Osteoblast (primary cell): ENCODE data around the gene TNFSF12. TPM values are rescaled to one million over a fixed set of nuclear protein-coding genes. Genes with fewer than 3 reads are reported as not detected.

Experiments
- DNase-seq: peaks from one replicate; pipeline ENCODE4 v3.0.0; 2011; ENCODE audit warnings: low spot score, mixed read lengths; ENCODE audit not compliant: insufficient read length; ENCODE audit errors: missing footprints
- H2AFZ ChIP-seq: 2 replicates; pipeline ENCODE4 v1.6.0; 2011; ENCODE audit warnings: mild to moderate bottlenecking, low read length
- H3K27ac ChIP-seq: 2 replicates; pipeline ENCODE4 v1.5.1; 2011; ENCODE audit warnings: mild to moderate bottlenecking, low read depth, low read length, moderate library complexity
- H3K27me3 ChIP-seq: 2 replicates; pipeline ENCODE4 v1.6.0; 2012; ENCODE audit warnings: mild to moderate bottlenecking, control low read depth, inconsistent platforms, low read length, moderate library complexity; ENCODE audit not compliant: insufficient read depth
- H3K36me3 ChIP-seq: 2 replicates; pipeline ENCODE4 v1.5.1; 2011; ENCODE audit warnings: mild to moderate bottlenecking, low read length, control low read depth, moderate library complexity; ENCODE audit not compliant: insufficient read depth
- H3K4me1 ChIP-seq: 2 replicates; pipeline ENCODE4 v1.5.1; 2011; ENCODE audit warnings: mild to moderate bottlenecking, low read length, control low read depth, moderate library complexity; ENCODE audit not compliant: insufficient read depth
- H3K4me2 ChIP-seq: 2 replicates; pipeline ENCODE4 v1.6.0; 2011; ENCODE audit warnings: mild to moderate bottlenecking, low read length; ENCODE audit not compliant: insufficient read depth
- H3K4me3 ChIP-seq: fragments of 200-600 bp; sonication (generic); 3 replicates; pipeline ENCODE4 v1.5.1; 2012; ENCODE audit warnings: mild to moderate bottlenecking, low read length, inconsistent platforms; ENCODE audit not compliant: insufficient read depth
- H3K79me2 ChIP-seq: 2 replicates; pipeline ENCODE4 v1.6.0; 2012; ENCODE audit warnings: mild to moderate bottlenecking, low read length, control low read depth, inconsistent platforms; ENCODE audit not compliant: insufficient read depth
- H3K9me3 ChIP-seq: 2 replicates; pipeline ENCODE4 v1.5.1; 2011; ENCODE audit warnings: low read depth, low read length, control low read depth
- H4K20me1 ChIP-seq: 2 replicates; pipeline ENCODE4 v1.6.0; 2012; ENCODE audit warnings: mild to moderate bottlenecking, low read length, control low read depth; ENCODE audit not compliant: insufficient read depth
- total RNA-seq: library from RNA; depleted of rRNA; stranded (reverse); fragments of >200 nt; gene quantifications from 2 replicates; pipeline ENCODE4 v1.2.3, GENCODE V29; 2012
- TF ChIP-seq, protein P1 (sequence below): IDR thresholded peaks from 2 replicates; pipeline ENCODE4 v1.5.1; 2011; ENCODE audit warnings: mild to moderate bottlenecking, low read depth, low read length, moderate library complexity; ENCODE audit errors: extremely low read depth

The TNFSF12 gene
- total RNA-seq, 1 donor, result 11.2 TPM

DNA sequence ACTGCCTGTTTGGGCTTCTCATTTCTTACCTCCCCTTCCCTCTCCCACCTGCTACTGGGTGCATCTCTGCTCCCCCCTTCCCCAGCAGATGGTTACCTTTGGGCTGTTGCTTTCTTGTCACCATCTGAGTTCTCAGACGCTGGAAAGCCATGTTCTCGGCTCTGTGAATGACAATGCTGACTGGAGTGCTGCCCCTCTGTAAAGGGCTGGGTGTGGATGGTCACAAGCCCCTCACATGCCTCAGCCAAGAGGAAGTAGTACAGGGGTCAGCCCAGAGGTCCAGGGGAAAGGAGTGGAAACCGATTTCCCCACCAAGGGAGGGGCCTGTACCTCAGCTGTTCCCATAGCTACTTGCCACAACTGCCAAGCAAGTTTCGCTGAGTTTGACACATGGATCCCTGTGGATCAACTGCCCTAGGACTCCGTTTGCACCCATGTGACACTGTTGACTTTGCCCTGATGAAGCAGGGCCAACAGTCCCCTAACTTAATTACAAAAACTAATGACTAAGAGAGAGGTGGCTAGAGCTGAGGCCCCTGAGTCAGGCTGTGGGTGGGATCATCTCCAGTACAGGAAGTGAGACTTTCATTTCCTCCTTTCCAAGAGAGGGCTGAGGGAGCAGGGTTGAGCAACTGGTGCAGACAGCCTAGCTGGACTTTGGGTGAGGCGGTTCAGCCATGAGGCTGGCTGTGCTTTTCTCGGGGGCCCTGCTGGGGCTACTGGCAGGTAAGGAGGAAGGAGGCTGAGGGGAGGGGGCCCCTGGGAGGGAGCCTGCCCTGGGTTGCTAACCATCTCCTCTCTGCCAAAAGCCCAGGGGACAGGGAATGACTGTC is 30.4 kb downstream of the TNFSF12 start, which contains the start of gene CD68:
Gene CD68 (plus strand): TSS at position 638 of the 833 bp plus-strand sequence. CDS start 40 bp downstream, at position 678.
- H3K9me3 ChIP-seq, result no peaks in the 10 kb centered on the region
- TF ChIP-seq, protein P1, sequence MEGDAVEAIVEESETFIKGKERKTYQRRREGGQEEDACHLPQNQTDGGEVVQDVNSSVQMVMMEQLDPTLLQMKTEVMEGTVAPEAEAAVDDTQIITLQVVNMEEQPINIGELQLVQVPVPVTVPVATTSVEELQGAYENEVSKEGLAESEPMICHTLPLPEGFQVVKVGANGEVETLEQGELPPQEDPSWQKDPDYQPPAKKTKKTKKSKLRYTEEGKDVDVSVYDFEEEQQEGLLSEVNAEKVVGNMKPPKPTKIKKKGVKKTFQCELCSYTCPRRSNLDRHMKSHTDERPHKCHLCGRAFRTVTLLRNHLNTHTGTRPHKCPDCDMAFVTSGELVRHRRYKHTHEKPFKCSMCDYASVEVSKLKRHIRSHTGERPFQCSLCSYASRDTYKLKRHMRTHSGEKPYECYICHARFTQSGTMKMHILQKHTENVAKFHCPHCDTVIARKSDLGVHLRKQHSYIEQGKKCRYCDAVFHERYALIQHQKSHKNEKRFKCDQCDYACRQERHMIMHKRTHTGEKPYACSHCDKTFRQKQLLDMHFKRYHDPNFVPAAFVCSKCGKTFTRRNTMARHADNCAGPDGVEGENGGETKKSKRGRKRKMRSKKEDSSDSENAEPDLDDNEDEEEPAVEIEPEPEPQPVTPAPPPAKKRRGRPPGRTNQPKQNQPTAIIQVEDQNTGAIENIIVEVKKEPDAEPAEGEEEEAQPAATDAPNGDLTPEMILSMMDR, result no peak
- H2AFZ ChIP-seq, result no peak within 1 kb of the TSS
- peak; percentile 96 for DNase-seq
- peaks cover 61% of the 10 kb centered on the region for H3K4me1 ChIP-seq
- H3K27ac ChIP-seq, result peak within 1 kb of the TSS; percentile 71
- no peaks in the 10 kb centered on the region for H3K27me3 ChIP-seq
- peaks cover 78% of the 10 kb centered on the region for H3K79me2 ChIP-seq
- peak within 1 kb of the TSS; percentile 61 for H3K4me3 ChIP-seq
- H3K36me3 ChIP-seq, result peaks cover 47% of the 10 kb centered on the region
- peak within 1 kb of the TSS; percentile 74 for H3K4me2 ChIP-seq
- peaks cover 46% of the 10 kb centered on the region for H4K20me1 ChIP-seq

- H3K36me3 ChIP-seq, result peaks cover 39% of the 10 kb centered on the region
- H3K27ac ChIP-seq, result peak overlapping the region; percentile 71
- peaks cover 59% of the 10 kb centered on the region for H3K4me1 ChIP-seq
- peaks cover 38% of the 10 kb centered on the region for H4K20me1 ChIP-seq
- no peaks in the 10 kb centered on the region for H3K27me3 ChIP-seq
- no peak overlapping the region for H2AFZ ChIP-seq
- no peaks in the 10 kb centered on the region for H3K9me3 ChIP-seq
- DNase-seq, result no peak
- H3K4me2 ChIP-seq, result peak overlapping the region; percentile 74
- H3K4me3 ChIP-seq, result peak overlapping the region; percentile 61
- TF ChIP-seq, protein P1, result no peak
- H3K79me2 ChIP-seq, result peaks cover 77% of the 10 kb centered on the region
Measured at GRCh38 chr17:7579834-7580603, 31.2 kb downstream of the TNFSF12 start.

DNA sequence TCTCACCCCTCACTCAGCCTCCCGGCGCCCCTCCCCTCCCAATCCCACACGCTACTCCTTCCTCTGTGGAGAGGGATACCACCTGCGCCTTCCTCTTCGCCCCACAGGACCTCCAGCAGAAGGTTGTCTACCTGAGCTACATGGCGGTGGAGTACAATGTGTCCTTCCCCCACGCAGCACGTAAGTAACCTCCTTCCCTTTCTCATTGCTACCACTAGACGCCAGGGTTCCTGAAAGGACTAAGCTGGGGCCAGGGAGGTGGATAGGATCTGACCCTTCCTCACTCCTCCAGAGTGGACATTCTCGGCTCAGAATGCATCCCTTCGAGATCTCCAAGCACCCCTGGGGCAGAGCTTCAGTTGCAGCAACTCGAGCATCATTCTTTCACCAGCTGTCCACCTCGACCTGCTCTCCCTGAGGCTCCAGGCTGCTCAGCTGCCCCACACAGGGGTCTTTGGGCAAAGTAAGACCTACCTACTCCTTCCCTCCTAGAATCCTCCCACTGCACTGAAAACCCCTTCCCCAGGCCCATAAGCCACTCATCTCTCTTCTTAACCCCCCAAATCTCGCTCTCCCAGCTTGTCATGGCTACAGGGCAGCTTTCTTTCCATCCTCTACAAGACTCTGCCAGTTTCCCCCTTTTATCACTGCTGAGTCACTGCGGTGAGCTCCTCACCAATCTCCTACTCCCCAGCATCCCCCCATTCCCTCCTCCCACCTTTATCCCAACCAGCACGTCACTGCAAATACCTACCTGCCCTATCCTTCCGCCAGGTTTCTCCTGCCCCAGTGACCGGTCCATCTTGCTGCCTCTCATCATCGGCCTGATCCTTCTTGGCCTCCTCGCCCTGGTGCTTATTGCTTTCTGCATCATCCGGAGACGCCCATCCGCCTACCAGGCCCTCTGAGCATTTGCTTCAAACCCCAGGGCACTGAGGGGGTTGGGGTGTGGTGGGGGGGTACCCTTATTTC is 32.0 kb downstream of the TNFSF12 start:
- no peak overlapping the region for H2AFZ ChIP-seq
- peaks cover 52% of the 10 kb centered on the region for H3K4me1 ChIP-seq
- no peaks in the 10 kb centered on the region for H3K9me3 ChIP-seq
- TF ChIP-seq, protein P1, result no peak
- H3K27ac ChIP-seq, result peak overlapping the region; percentile 71
- peak overlapping the region; percentile 74 for H3K4me2 ChIP-seq
- peak; percentile 67 for DNase-seq
- H3K27me3 ChIP-seq, result no peaks in the 10 kb centered on the region
- peaks cover 77% of the 10 kb centered on the region for H3K79me2 ChIP-seq
- H3K36me3 ChIP-seq, result peaks cover 35% of the 10 kb centered on the region
- peaks cover 29% of the 10 kb centered on the region for H4K20me1 ChIP-seq
- peak overlapping the region; percentile 0 for H3K4me3 ChIP-seq
